SK-N-MC (cell line): ENCODE data around the gene COL15A1.

ENCODE experiments used
- DNase-seq: peaks from one replicate; pipeline ENCODE4 v3.0.0-alpha.2; 2011; ENCODE audit warnings: low read depth, low spot score
- H3K27ac ChIP-seq: fragments of 200-600 bp; sonication (generic); 2 replicates; pipeline ENCODE4 v1.5.1; 2016; ENCODE audit warnings: mixed run types
- H3K36me3 ChIP-seq: fragments of 200-600 bp; sonication (generic); 2 replicates; pipeline ENCODE4 v1.6.1; 2017; ENCODE audit warnings: antibody characterized with exemption, low read length, mixed read lengths; ENCODE audit not compliant: insufficient read depth
- H3K4me3 ChIP-seq: fragments of 200-600 bp; sonication (generic); 2 replicates; pipeline ENCODE4 v1.5.1; 2016
- H3K9ac ChIP-seq: fragments of 200-600 bp; sonication (generic); 2 replicates; pipeline ENCODE4 v1.8.0; 2017; ENCODE audit warnings: mixed run types, mixed read lengths; ENCODE audit not compliant: insufficient read length
- H3K9me3 ChIP-seq: fragments of 200-600 bp; sonication (generic); 2 replicates; pipeline ENCODE4 v1.6.1; 2017; ENCODE audit warnings: low read depth, mild to moderate bottlenecking, antibody characterized with exemption, low read length, moderate library complexity, mixed read lengths
- EZH2 ChIP-seq: fragments of 200-600 bp; sonication (generic); IDR thresholded peaks from one replicate; pipeline ENCODE4 v1.6.1; 2017; ENCODE audit warnings: antibody characterized with exemption
- FOXP2 ChIP-seq: optimal IDR thresholded peaks from 2 replicates; pipeline ENCODE3; 2011; ENCODE audit warnings: mild to moderate bottlenecking, moderate library complexity; ENCODE audit not compliant: insufficient read depth; ENCODE audit errors: extremely low read length, control extremely low read depth
- POLR2AphosphoS5 ChIP-seq: IDR thresholded peaks from 2 replicates; pipeline ENCODE4 v1.6.1; 2012; ENCODE audit warnings: mild to moderate bottlenecking, low read depth, low read length, borderline replicate concordance

Gene COL15A1

GRCh38 chr9:98912450-98912849 is 31.3 kb upstream of the COL15A1 start:
- TF ChIP-seq FOXP2 (no peak), POLR2AphosphoS5 (no peak), EZH2 (no peak)
- DNase-seq: no peak
- no peak overlapping the region for H3K27ac ChIP-seq
- no peak overlapping the region for H3K4me3 ChIP-seq
- H3K9me3 ChIP-seq: no peaks in the 10 kb centered on the region
- no peaks in the 10 kb centered on the region for H3K36me3 ChIP-seq
- H3K9ac ChIP-seq: no peak overlapping the region

GRCh38 chr9:98913044-98913443 is 30.7 kb upstream of the COL15A1 start:
- H3K9ac ChIP-seq: no peak overlapping the region
- H3K9me3 ChIP-seq: no peaks in the 10 kb centered on the region
- no peaks in the 10 kb centered on the region for H3K36me3 ChIP-seq
- no peak overlapping the region for H3K27ac ChIP-seq
- no peak for DNase-seq
- H3K4me3 ChIP-seq: no peak overlapping the region
- TF ChIP-seq EZH2 (no peak), POLR2AphosphoS5 (no peak), FOXP2 (no peak)

- Histone ChIP-seq H3K27ac (no peak overlapping the region), H3K4me3 (no peak overlapping the region), H3K36me3 (no peaks in the 10 kb centered on the region), H3K9ac (no peak overlapping the region), H3K9me3 (no peaks in the 10 kb centered on the region)
- no peak for TF ChIP-seq POLR2AphosphoS5
- no peak for TF ChIP-seq EZH2
- TF ChIP-seq FOXP2: no peak
- DNase-seq: no peak
Measured at GRCh38 chr9:98913705-98914104, 30.0 kb upstream of the COL15A1 start.

GRCh38 chr9:98915599-98915998 is 28.1 kb upstream of the COL15A1 start:
- Histone ChIP-seq H3K9ac (no peak overlapping the region), H3K4me3 (no peak overlapping the region), H3K36me3 (no peaks in the 10 kb centered on the region), H3K27ac (no peak overlapping the region), H3K9me3 (no peaks in the 10 kb centered on the region)
- TF ChIP-seq EZH2 (no peak), FOXP2 (no peak), POLR2AphosphoS5 (no peak)
- no peak for DNase-seq

GRCh38 chr9:98916660-98917059 is 27.0 kb upstream of the COL15A1 start:
- Histone ChIP-seq H3K9me3 (no peaks in the 10 kb centered on the region), H3K9ac (no peak overlapping the region), H3K27ac (no peak overlapping the region), H3K36me3 (no peaks in the 10 kb centered on the region), H3K4me3 (no peak overlapping the region)
- TF ChIP-seq FOXP2 (no peak), EZH2 (no peak), POLR2AphosphoS5 (no peak)
- no peak for DNase-seq

GRCh38 chr9:98917746-98918487 is 25.8 kb upstream of the COL15A1 start:
- Histone ChIP-seq H3K9me3 (no peaks in the 10 kb centered on the region), H3K9ac (no peak overlapping the region), H3K36me3 (no peaks in the 10 kb centered on the region), H3K4me3 (no peak overlapping the region), H3K27ac (no peak overlapping the region)
- DNase-seq: no peak
- TF ChIP-seq FOXP2 (no peak), POLR2AphosphoS5 (no peak), EZH2 (no peak)

GRCh38 chr9:98921732-98922131 is 22.0 kb upstream of the COL15A1 start:
- H3K27ac ChIP-seq: no peak overlapping the region
- H3K9me3 ChIP-seq: no peaks in the 10 kb centered on the region
- no peak for TF ChIP-seq POLR2AphosphoS5
- H3K9ac ChIP-seq: no peak overlapping the region
- no peaks in the 10 kb centered on the region for H3K36me3 ChIP-seq
- DNase-seq: no peak
- H3K4me3 ChIP-seq: no peak overlapping the region

- Histone ChIP-seq H3K36me3 (no peaks in the 10 kb centered on the region), H3K9me3 (no peaks in the 10 kb centered on the region), H3K9ac (no peak overlapping the region), H3K27ac (no peak overlapping the region), H3K4me3 (no peak overlapping the region)
- TF ChIP-seq POLR2AphosphoS5 (no peak), FOXP2 (no peak), EZH2 (no peak)
- no peak for DNase-seq
Measured at GRCh38 chr9:98922721-98923435, 20.8 kb upstream of the COL15A1 start.

- no peak for TF ChIP-seq FOXP2
- TF ChIP-seq EZH2: no peak
- TF ChIP-seq POLR2AphosphoS5: no peak
- no peak overlapping the region for H3K4me3 ChIP-seq
- H3K9ac ChIP-seq: no peak overlapping the region
- H3K9me3 ChIP-seq: no peaks in the 10 kb centered on the region
- DNase-seq: no peak
- H3K27ac ChIP-seq: no peak overlapping the region
- H3K36me3 ChIP-seq: no peaks in the 10 kb centered on the region
Measured at GRCh38 chr9:98923451-98924123, 20.1 kb upstream of the COL15A1 start.
